Progenitor cell of endocrine pancreas (in vitro differentiated cells): Measurements from ENCODE around the gene BMP7. TPM values are rescaled to one million over a fixed set of nuclear protein-coding genes. Genes with fewer than 3 reads are reported as not detected.

Source experiments
- DNase-seq: peaks from one replicate; pipeline ENCODE4 v3.0.0; 2021; ENCODE audit warnings: low spot score; ENCODE audit not compliant: unreplicated experiment
- H3K27ac Mint-ChIP-seq: 2 replicates; pipeline ENCODE4 v1.8.0; 2021; ENCODE audit warnings: mild to moderate bottlenecking, moderate library complexity, mixed read lengths
- H3K27me3 Mint-ChIP-seq: 2 replicates; pipeline ENCODE4 v1.8.0; 2021; ENCODE audit warnings: mixed read lengths
- H3K36me3 Mint-ChIP-seq: 2 replicates; pipeline ENCODE4 v1.8.0; 2022; ENCODE audit warnings: mixed read lengths; ENCODE audit not compliant: insufficient read depth
- H3K4me1 Mint-ChIP-seq: 2 replicates; pipeline ENCODE4 v1.8.0; 2021; ENCODE audit warnings: low read depth, mixed read lengths
- H3K4me3 Mint-ChIP-seq: 2 replicates; pipeline ENCODE4 v1.8.0; 2021; ENCODE audit warnings: low read depth, mild to moderate bottlenecking, moderate library complexity, mixed read lengths
- H3K9me3 Mint-ChIP-seq: 2 replicates; pipeline ENCODE4 v1.8.0; 2021; ENCODE audit warnings: low read depth, mixed read lengths
- CTCF ChIP-seq: fragments of 200-600 bp; sonication (generic); IDR thresholded peaks from one replicate; pipeline ENCODE4 v1.5.0; 2021; ENCODE audit warnings: antibody characterized with exemption, mild to moderate bottlenecking; ENCODE audit not compliant: unreplicated experiment
- long read RNA-seq: library from polyadenylated mRNA; unstranded; transcript quantifications from one replicate; pipeline ENCODE4 v2.0.0, GENCODE V29; 2020
- total RNA-seq: library from RNA; stranded (reverse); gene quantifications from 2 replicates; pipeline ENCODE4 v1.2.1, GENCODE V29; 2021

The BMP7 gene
- 28.4 and 35.4 TPM in 2 replicates for total RNA-seq
- long read RNA-seq, full-length matches to known transcripts, result 18 of 22 reads
- long read RNA-seq, partial matches to known transcripts, result 1 of 22 reads
- long read RNA-seq, other reads (novel, unspliced or antisense), result 3 of 22 reads

- peak; percentile 39 for DNase-seq
- H3K4me3 Mint-ChIP-seq, result peak within 1 kb of the TSS; percentile 90
- peak within 1 kb of the TSS; percentile 76 for H3K27ac Mint-ChIP-seq
- H3K27me3 Mint-ChIP-seq, result peaks cover 38% of the 10 kb centered on the region
- H3K36me3 Mint-ChIP-seq, result no peaks in the 10 kb centered on the region
- no peak for TF ChIP-seq CTCF
- H3K9me3 Mint-ChIP-seq, result no peaks in the 10 kb centered on the region
- peaks cover 38% of the 10 kb centered on the region for H3K4me1 Mint-ChIP-seq
Measured at GRCh38 chr20:57266291-57267157, at the start of gene BMP7. TSS of gene BMP7 (minus strand) at chr20:57266641. CDS start at chr20:57266122, 519 bp downstream.

DNA sequence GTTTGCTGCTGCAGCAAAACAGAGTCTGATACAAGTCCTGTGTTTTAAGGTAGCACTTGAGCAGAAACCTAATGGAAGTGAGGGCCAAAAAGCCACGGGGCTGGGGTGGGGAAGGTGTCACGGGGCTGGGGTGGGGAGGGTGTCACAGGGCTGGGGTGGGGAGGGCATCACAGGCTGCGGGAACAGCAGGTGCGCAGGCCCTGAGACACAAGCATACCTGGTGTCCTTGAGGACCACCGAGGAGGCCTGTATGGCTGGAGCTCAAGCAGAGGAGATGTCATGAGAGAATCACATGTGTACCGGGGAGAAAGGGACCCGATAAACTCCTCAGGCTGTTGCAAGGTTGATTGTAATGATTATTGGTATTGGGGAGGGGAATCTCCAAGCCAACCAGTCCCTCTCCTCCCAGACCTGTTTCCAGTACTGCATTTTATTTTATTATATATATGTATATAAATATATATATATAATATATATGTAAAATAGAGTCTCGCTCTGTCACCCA is 49.6 kb upstream of the BMP7 start:
- DNase-seq, result no peak
- Mint-ChIP-seq H3K4me3 (no peak overlapping the region), H3K4me1 (no peaks in the 10 kb centered on the region), H3K9me3 (no peaks in the 10 kb centered on the region), H3K27ac (no peak overlapping the region), H3K36me3 (no peaks in the 10 kb centered on the region), H3K27me3 (peaks cover 21% of the 10 kb centered on the region)
- TF ChIP-seq CTCF, result no peak

- Mint-ChIP-seq H3K36me3 (no peaks in the 10 kb centered on the region), H3K27ac (no peak overlapping the region), H3K4me3 (no peak overlapping the region), H3K4me1 (no peaks in the 10 kb centered on the region), H3K27me3 (peaks cover 20% of the 10 kb centered on the region), H3K9me3 (no peaks in the 10 kb centered on the region)
- no peak for TF ChIP-seq CTCF
- no peak for DNase-seq
Measured at GRCh38 chr20:57315083-57315975, 48.9 kb upstream of the BMP7 start.

- Mint-ChIP-seq H3K4me1 (no peaks in the 10 kb centered on the region), H3K36me3 (no peaks in the 10 kb centered on the region), H3K27me3 (peaks cover 17% of the 10 kb centered on the region), H3K9me3 (no peaks in the 10 kb centered on the region), H3K4me3 (no peak overlapping the region), H3K27ac (no peak overlapping the region)
- DNase-seq, result no peak
- TF ChIP-seq CTCF, result no peak
Measured at GRCh38 chr20:57313951-57314350, 47.5 kb upstream of the BMP7 start.

- Mint-ChIP-seq H3K4me3 (no peak overlapping the region), H3K27me3 (peaks cover 14% of the 10 kb centered on the region), H3K27ac (no peak overlapping the region), H3K36me3 (no peaks in the 10 kb centered on the region), H3K4me1 (no peaks in the 10 kb centered on the region), H3K9me3 (no peaks in the 10 kb centered on the region)
- TF ChIP-seq CTCF, result no peak
- no peak for DNase-seq
Measured at GRCh38 chr20:57313230-57313629, 46.8 kb upstream of the BMP7 start.
